GM21367 (cell line): Measurements from ENCODE around the gene SFXN3.

ENCODE experiments used
- ATAC-seq: cut with Tn5 transposase; IDR thresholded peaks from one replicate; pipeline ENCODE4 v1.9.1; 2021; ENCODE audit not compliant: unreplicated experiment

The SFXN3 gene

GRCh38 chr10:101071267-101071884 is 40.3 kb downstream of the SFXN3 start:
- ATAC-seq, result no peak

- no peak for ATAC-seq
Measured at GRCh38 chr10:101071885-101072433, 40.9 kb downstream of the SFXN3 start.

GRCh38 chr10:101072923-101073322 is 41.9 kb downstream of the SFXN3 start:
- ATAC-seq, result no peak

GRCh38 chr10:101073631-101074030 is 42.6 kb downstream of the SFXN3 start:
- ATAC-seq, result no peak

GRCh38 chr10:101075775-101076174 is 44.7 kb downstream of the SFXN3 start:
- no peak for ATAC-seq

GRCh38 chr10:101076630-101077029 is 45.6 kb downstream of the SFXN3 start:
- ATAC-seq, result no peak

- ATAC-seq, result no peak
Measured at GRCh38 chr10:101079874-101080273, 48.8 kb downstream of the SFXN3 start.

- no peak for ATAC-seq
Measured at GRCh38 chr10:101080933-101081931, 50.2 kb downstream of the SFXN3 start.

GRCh38 chr10:101085846-101086245 is 54.8 kb downstream of the SFXN3 start:
- ATAC-seq, result no peak

GRCh38 chr10:101087376-101087775 is 56.3 kb downstream of the SFXN3 start:
- ATAC-seq, result no peak

- no peak for ATAC-seq
Measured at GRCh38 chr10:101087965-101088364, 56.9 kb downstream of the SFXN3 start.

- no peak for ATAC-seq
Measured at GRCh38 chr10:101089520-101090299, 58.7 kb downstream of the SFXN3 start.

- ATAC-seq, result no peak
Measured at GRCh38 chr10:101090597-101090996, 59.6 kb downstream of the SFXN3 start.
